Lung (tissue), 12 donors: Measurements from ENCODE around the gene ANKRD30A. TPM values are rescaled to one million over a fixed set of nuclear protein-coding genes. Genes with fewer than 3 reads are reported as not detected.
"Not testable (repeated sequence)": the region's sequence is repeated elsewhere in the genome, so short reads cannot be mapped to it uniquely, and the experiment has no call there.

Source experiments
- ATAC-seq: fragments of 200-7000 bp; cut with Tn5 transposase; one replicate; pipeline ENCODE4 v1.9.1; 2020; ENCODE audit warnings: moderate number of reproducible peaks; ENCODE audit not compliant: insufficient read depth, low FRiP score
- DNase-seq, 3 donors: peaks; one replicate each; pipeline ENCODE4 v3.0.0-alpha.2; 2013 to 2017
- H3K27ac ChIP-seq, 2 donors: one replicate each; pipeline ENCODE4 v1.5.1; 2013; ENCODE audit warnings: mild to moderate bottlenecking in 2 of 2, moderate library complexity in 2 of 2, control low read depth in 1 of 2, inconsistent platforms in 1 of 2, low read depth in 1 of 2, low read length in 1 of 2
- H3K27me3 ChIP-seq, 3 donors: one replicate each; pipeline ENCODE4 v1.5.1; 2013; ENCODE audit warnings: low read length in 2 of 3; ENCODE audit not compliant: control insufficient read depth in 3 of 3, insufficient read depth in 3 of 3
- H3K36me3 ChIP-seq, 4 donors: one replicate each; pipeline ENCODE4 v1.5.1; 2013; ENCODE audit warnings: low read length in 4 of 4, mild to moderate bottlenecking in 1 of 4, moderate library complexity in 1 of 4; ENCODE audit not compliant: control insufficient read depth in 4 of 4, insufficient read depth in 4 of 4
- H3K4me1 ChIP-seq, 5 donors: one replicate each; pipeline ENCODE4 v1.5.1; 2013; ENCODE audit warnings: low read length in 5 of 5, mild to moderate bottlenecking in 2 of 5, moderate library complexity in 1 of 5; ENCODE audit not compliant: control insufficient read depth in 5 of 5, insufficient read depth in 5 of 5
- H3K4me3 ChIP-seq: one replicate; pipeline ENCODE4 v1.5.1; 2013; ENCODE audit warnings: mild to moderate bottlenecking, control low read depth, moderate library complexity
- H3K9ac ChIP-seq, 2 donors: one replicate each; pipeline ENCODE4 v1.5.1; 2013; ENCODE audit warnings: low read length in 2 of 2, control low read depth in 1 of 2; ENCODE audit not compliant: insufficient read depth in 1 of 2
- H3K9me3 ChIP-seq, 4 donors: one replicate each; pipeline ENCODE4 v1.5.1; 2013; ENCODE audit warnings: low read length in 3 of 4, mild to moderate bottlenecking in 1 of 4, moderate library complexity in 1 of 4; ENCODE audit not compliant: control insufficient read depth in 4 of 4, insufficient read depth in 3 of 4
- CTCF ChIP-seq: IDR thresholded peaks from 2 replicates; pipeline ENCODE4 v1.5.1; 2012; ENCODE audit warnings: mild to moderate bottlenecking; ENCODE audit errors: control extremely low read depth, extremely low read depth
- WGBS, 2 donors: extraction: QIAGEN DNeasy Blood & Tissue Kit; methylation state at CpG; one replicate each; pipeline ENCODE4 v1.1.7; 2013; 5-methylcytosine and 5-hydroxymethylcytosine counted together
- polyA plus RNA-seq, 2 donors: library from polyadenylated mRNA; stranded (reverse); fragments of 200-250 nt; gene quantifications; one replicate each; pipeline ENCODE4 v1.2.1, GENCODE V29; 2013
- total RNA-seq, 2 donors: library from RNA; depleted of rRNA in 1 of 2; stranded (reverse); fragments of >200 nt in 1 of 2; gene quantifications; one replicate each; pipeline ENCODE4 v1.2.1, GENCODE V29; 2014 to 2021
- donor health status: control.
- donor health status: control.
- donor health status: Bipolar disorder and iron deficiency.
- donor health status: healthy.
- donor health status: DM: yes; HTN: yes; CAD: no.

The ANKRD30A gene
- total and polyA plus RNA-seq, 4 donors = not detected

- H3K27ac ChIP-seq = no peak overlapping the region
Observed at GRCh38 chr10:37240223-37240622, 114.8 kb downstream of the ANKRD30A start.

GRCh38 chr10:37246637-37247036 is 121.2 kb downstream of the ANKRD30A start:
- no peak for ATAC-seq

More at GRCh38 chr10:37240223-37240622, 114.8 kb downstream of the ANKRD30A start:
- Histone ChIP-seq H3K36me3 (no peaks in the 10 kb centered on the region), H3K4me3 (no peak overlapping the region), H3K9ac (no peak overlapping the region), H3K27me3 (no peaks in the 10 kb centered on the region), H3K4me1 (no peaks in the 10 kb centered on the region), H3K9me3 (peaks cover 0 to 12% (median under 1%) of the 10 kb centered on the region in 4 donors)
- DNase-seq (no peak), ATAC-seq (no peak)
- TF ChIP-seq CTCF = no peak
- WGBS, 2 donors = 72 to 76% methylated on average over 2 of the region's 2 CpGs

GRCh38 chr10:37255837-37256236 is 130.4 kb downstream of the ANKRD30A start:
- H3K36me3 ChIP-seq, H3K4me1 ChIP-seq, H3K4me3 ChIP-seq, H3K9me3 ChIP-seq, H3K27ac ChIP-seq, H3K9ac ChIP-seq, ATAC-seq, H3K27me3 ChIP-seq, DNase-seq: not testable (repeated sequence)
- 61 to 75% methylated on average over 3 of the region's 3 CpGs for WGBS, 2 donors

More at GRCh38 chr10:37246637-37247036, 121.2 kb downstream of the ANKRD30A start:
- H3K4me3 ChIP-seq = no peak overlapping the region
- no peak overlapping the region for H3K27ac ChIP-seq
- no peak for TF ChIP-seq CTCF
- H3K36me3 ChIP-seq = no peaks in the 10 kb centered on the region
- H3K27me3 ChIP-seq = no peaks in the 10 kb centered on the region
- H3K9ac ChIP-seq = no peak overlapping the region
- WGBS, 2 donors = 71 to 78% methylated on average over 2 of the region's 2 CpGs
- peaks cover 0 to 12% (median 0%) of the 10 kb centered on the region in 4 donors for H3K9me3 ChIP-seq
- no peaks in the 10 kb centered on the region for H3K4me1 ChIP-seq
- DNase-seq = no peak

- no peak overlapping the region for H3K9ac ChIP-seq
- no peaks in the 10 kb centered on the region for H3K27me3 ChIP-seq
- ATAC-seq (no peak), DNase-seq (no peak)
- WGBS, 2 donors = 77 to 79% methylated on average over 5 of the region's 5 CpGs
- H3K9me3 ChIP-seq = peaks cover 0 to 5% (median under 1%) of the 10 kb centered on the region in 4 donors
- H3K4me3 ChIP-seq = no peak overlapping the region
- H3K27ac ChIP-seq = no peak overlapping the region
- H3K4me1 ChIP-seq = no peaks in the 10 kb centered on the region
- no peaks in the 10 kb centered on the region for H3K36me3 ChIP-seq
- no peak for TF ChIP-seq CTCF
Observed at GRCh38 chr10:37263304-37263703, 137.9 kb downstream of the ANKRD30A start.
